DMS79 (cell line): ENCODE data around the gene NECAB3.
A peak's percentile ranks its signal among the peaks of the same experiment; 100 is the strongest.

Experiments used
- DNase-seq: peaks from one replicate; lab custom pipeline; 2025; lab: John Stamatoyannopoulos, UW

The NECAB3 gene

DNA sequence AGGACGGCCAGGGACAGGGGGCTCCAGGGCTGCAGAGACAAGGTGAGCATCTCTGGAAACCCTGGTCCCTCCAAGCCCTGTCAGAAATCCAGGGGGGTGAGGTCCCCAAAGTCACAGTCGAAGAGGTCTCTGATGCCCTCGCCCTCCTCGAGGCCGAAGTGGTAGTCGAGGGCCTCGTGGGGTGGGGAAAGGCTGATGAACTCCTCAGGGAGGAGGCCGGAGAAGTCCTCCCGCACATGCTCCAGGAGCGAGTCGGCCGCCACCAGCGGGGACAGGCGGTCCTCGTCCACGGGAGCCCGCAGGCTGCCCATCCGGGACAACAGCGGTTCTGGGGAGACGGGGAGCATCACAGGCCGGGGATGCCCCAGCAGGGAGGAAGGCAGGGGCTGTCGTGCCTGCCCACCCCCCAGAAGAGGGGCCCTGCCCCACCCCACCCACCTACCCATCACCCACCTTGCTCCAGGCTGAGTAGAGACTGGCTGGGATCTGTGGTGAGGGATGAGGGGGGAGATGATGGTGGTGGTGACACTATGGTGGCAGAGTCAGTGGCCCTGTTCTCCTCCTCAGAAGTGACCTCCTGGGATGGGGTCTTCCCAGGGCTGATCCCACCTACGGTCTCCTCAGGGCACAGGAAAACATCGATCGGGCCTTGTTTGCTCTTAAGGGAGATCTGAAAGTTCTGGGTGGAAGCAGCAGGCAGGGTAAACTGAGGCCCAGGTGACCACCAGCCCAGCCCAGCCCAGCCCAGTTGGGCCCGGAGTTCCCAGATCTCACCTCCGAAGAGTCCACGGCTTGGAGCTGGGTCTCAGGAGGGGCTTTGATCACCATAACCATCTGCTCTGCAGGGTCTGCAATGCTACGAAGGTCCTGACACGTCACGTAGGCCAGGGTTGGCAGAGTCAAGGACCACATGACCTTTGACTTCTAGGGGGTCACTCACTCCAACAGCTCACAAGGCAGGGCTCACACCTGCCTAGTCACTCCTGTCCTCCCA, 2.7 kb upstream of the NECAB3 start:
- DNase-seq: no peak

- no peak for DNase-seq
Observed at GRCh38 chr20:33676121-33676520, 1.9 kb upstream of the NECAB3 start.

DNA sequence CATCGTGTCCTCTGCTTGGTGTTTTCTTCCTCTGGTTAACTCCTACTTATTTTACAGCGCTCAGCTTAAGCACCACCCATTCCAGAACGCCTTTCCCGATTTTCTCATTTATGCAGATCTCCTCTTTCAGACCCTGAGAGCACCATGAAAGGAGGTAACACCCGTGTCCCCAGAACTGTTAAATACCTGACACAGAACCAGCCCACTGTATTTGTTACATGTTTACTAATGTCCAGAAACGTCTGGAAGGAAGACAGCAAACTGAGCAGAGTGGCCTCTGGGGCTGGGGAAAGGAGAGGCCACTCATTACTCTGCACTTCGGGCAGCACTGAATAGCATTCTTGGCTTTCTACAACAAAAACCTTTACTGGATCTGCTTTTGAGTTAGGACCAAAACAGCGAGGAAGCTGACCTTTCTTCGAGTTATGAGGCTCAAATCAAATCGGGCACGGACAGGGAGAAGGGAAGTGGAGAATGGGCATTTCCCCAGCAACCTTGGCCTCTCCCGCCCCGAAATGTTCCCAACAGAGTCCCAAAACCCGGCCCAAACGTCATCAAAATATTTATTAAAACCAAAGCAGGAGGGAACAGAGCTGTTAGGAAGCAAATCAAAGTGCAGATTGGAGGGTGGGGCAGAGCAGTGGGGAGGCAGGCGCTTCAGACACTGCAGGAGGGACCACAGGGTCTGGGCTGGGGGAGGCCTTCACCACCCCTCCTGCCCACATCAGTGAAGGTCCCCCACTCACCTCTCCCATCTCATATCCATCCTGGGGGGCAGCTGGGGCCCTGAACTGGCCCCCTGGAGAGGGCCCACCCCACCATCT, 1.1 kb upstream of the NECAB3 start:
- DNase-seq: no peak

DNA sequence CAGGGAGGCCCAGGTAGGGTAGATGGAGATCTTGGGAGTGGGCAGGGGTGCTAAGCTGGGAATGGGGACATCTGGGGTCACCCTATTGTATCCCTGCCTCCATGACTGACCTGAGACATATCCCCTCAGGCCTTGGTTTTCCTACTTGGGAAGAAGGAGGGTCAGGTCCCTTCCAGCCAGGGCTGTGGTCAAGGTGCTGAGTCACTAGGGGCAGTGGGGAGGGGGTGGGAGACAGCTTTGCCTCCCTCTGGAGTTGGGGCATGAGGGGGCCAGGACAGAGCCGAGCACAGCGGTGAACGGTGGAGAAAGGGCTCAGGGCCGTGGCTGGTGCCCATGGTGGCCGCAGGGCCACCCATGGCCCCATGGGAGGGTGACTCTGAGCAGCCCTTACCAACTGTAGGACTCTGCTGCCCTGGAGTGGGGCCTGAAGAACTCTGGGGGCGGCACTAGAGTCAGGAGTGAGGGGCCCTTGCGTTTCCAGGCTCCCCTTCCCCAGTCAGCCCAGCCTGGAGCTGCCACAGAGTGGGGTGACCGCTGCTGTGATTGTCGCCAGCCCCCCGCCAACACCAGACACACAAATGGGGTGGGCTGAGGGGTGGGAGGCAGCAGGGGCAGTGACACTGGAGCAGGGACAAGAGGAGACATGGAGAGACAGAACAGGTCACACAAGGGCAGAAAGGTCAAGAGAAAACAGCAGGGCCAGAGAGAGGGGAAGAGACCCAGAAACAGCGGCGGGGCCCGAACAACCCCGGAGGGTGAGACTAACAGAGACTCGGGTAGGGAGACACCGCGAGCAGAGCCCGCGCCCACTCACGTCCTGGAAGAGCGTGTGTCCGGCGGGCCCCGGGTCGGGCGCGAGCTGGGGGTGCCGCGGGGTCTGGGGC, 576 bp downstream of the NECAB3 start:
- DNase-seq: no peak

- DNase-seq: no peak
Observed at GRCh38 chr20:33673114-33673409, 1.2 kb downstream of the NECAB3 start.

DNA sequence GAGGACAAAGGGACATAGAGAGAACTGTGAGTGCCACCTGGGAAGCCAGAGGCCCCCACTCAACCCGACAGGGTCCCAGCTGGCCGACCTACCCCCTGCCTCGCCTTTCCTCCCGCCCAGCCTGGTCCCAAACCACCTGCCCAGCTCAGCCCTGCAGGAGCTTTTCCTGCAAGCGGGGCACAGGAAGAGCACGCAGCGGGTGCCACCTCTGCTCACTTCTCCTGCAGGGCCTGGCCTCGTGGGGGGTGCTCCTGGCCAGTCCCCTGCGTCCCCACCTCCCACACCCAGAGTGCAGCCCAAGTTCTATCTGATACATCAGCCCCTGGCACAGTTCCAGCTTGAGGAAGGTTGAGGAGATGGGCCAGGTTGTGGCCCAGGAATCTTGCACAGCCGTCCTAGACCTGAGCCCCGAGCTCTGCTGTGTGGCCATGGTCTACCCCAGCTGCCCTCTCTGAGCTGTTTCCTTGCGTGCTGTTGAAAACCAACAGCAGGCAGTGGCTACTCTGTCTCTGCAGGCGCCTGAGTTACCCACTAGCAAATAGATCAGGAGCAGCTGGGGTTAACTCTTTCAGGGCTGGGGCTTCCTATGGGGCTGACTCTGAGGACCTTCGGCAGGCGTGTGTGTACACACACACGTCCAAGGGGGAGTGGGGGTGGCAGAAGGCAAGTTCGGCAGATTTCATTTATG, 1.7 kb downstream of the NECAB3 start:
- DNase-seq: no peak

DNA sequence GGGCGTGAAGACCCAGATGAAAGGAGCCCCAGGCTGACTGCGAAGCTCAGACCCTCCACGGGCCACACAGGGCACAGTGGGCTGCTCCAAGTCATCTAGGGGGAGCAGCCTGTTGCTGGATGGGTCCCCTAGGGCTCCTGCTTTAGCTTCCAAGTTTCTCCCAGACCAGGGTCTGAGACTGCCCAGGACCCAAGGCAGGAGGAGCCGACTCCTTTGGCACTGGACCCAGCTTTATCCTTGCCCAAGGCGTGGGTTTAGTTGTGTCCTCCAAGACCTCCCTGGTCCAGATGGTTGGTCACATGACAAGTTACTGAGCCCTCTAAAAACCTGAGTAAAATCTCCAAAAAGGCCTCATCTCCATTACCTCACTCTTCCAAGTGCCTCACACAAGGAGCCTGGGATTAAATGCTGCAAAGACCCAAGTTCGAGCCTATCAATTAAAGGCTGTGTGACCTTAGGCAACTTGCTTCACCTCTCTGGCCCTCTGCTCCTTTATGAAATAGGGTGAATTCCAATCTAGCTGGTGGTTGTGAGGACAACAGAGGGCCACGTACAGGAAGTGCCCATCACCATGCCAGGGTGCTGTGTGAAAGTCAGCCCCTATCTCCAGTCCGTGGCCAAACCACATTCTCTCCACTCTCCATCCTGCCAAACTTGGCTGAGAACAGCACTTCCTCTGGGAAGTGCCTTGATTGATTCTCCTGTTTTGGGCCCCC, 2.5 kb downstream of the NECAB3 start:
- DNase-seq: no peak

- no peak for DNase-seq
Observed at GRCh38 chr20:33670715-33671499, 3.3 kb downstream of the NECAB3 start.

DNA sequence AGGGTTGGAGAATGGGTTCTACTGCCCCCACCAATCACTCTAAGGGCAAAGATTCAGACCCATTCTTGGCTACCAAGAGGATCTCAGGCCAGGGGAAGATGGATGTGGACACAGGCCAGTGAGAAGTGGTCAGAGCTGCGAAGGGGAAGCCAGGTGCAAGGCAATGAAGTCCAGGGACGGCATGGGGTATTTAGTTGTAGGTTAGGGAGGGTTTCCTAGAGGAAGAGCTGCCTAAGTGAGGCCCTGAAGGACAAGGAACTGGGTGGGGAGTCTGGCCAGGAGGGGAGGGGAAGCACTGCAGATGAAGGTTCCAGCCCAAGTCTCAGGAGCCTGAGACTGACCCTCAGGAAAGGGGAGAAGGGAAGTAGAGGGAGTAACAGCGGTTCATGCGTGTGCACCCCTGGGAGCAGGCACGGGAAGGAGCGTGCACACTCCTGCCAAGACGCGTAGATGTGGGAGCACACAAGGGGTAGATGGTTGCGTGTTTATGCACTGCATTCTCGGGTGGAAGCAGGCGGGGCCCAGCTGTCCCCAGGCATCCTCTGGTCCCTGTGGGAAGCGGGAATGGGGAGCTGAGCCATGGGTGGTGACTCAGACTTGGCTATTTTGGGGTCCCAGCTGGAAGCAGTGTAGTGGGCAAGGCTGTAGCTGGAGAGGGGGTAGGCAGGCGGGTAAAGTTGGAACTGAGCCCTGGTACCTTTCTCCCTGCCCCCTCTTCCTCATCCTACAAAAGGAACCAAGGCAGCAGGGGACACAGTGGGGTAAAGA, 4.2 kb downstream of the NECAB3 start:
- no peak for DNase-seq

DNA sequence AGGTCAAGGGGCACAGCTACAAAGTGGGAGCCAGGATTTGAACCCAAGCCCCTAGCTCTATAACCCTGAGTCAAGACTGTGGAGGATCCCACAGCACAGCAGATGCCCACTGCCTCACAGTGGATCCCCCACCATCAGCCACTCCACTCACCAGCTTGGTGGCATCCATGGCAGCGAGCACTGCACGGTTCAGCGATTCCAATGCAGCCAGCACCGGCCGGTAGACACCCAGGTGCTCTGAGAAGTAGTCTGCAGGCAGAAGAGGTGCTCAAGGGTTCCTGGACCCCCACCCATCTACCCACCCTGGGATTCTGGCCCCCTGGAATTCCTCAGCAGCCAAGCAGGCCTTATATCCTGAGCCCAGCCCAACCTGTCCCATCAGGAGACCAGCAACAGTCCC, 5.0 kb downstream of the NECAB3 start:
- no peak for DNase-seq

- no peak for DNase-seq
Observed at GRCh38 chr20:33668466-33669155, 5.6 kb downstream of the NECAB3 start.

- peak; percentile 21 for DNase-seq
Observed at GRCh38 chr20:33667676-33668465, 6.4 kb downstream of the NECAB3 start.

GRCh38 chr20:33667245-33667675, 7.0 kb downstream of the NECAB3 start:
- DNase-seq: no peak

DNA sequence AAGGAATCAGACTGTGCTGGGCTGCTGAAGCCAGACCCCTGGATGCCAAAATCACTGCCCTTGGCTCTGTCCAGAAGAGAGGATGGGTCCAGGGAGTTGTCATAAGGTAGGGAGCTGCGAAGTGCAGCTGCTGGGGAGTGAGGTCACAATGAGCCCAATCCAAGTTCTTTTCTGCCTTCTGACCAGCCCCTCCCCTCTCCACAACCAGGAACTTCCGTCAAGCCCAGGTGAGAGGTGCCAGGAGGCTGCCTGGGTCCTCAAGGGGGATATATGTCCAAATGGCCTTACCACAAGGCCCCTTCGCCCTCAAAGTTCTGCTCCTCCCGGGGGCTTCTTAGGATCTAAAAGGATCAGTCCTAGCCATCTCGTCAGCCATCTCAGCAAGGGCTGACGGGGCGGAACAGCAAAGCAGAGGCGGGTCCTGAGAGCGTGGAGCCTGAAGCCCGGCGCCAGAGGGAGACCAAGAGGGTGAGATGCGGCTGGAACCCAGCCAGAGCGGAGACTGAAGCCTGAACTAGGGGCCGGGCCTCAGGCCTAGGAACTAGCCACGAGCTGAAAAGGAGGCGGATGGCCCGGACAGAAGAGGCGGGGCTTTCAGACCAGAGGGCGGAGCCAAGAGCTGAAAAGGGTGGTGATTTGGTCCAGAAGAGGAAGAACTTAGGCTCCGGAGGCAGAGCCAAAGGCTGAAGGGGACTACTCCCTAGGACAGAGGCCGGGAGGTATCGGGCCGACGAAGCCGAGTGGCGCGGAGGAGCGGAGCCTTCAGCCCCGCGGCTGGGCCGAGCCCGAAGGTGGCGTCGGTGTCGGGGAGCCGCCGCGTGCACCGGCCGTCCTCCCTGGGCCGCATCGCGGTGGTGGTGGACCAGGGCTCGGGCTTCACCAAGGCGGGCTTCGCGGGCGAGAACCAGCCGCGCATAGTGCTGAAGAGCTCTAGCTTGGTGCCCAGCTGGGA, 7.7 kb downstream of the NECAB3 start, which contains the start of gene ACTL10:
Gene ACTL10 (plus strand): TSS at position 651 of the 952 bp plus-strand sequence. CDS start 555 bp downstream, outside the sequence.
- DNase-seq: peak; percentile 94

DNA sequence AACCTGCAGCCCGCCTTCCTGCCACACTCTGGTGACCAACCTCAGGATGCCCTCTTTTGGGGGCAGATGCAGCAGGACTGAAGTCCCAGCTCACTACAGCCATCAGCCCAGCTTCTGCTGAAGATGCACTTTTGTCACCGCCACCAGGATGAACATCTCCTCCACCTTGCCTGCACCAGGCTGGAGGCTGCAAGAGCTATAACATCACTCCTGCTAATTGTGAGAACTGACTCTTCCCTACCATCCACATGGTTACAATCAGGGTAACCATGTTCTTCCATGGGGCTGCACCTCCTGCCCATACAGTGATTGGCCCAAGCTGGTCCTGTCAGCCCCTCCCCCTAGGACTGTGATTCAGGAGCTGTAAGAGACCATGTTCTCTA, 9.5 kb downstream of the NECAB3 start:
- no peak for DNase-seq

GRCh38 chr20:33664085-33664761, 10.0 kb downstream of the NECAB3 start:
- DNase-seq: no peak
